SK-N-SH treated with all-trans-retinoic acid at 6 μM for 48 hours (cell line): ENCODE results near the gene KHK.
"Not testable (repeated sequence)": the region's sequence is repeated elsewhere in the genome, so short reads cannot be mapped to it uniquely, and the experiment has no call there.

Experiments
- ATAC-seq: fragments of 200-7000 bp; cut with Tn5 transposase; 3 replicates; pipeline ENCODE4 v1.9.1; 2020; ENCODE audit warnings: mild to moderate bottlenecking, moderate library complexity
- ARNTL ChIP-seq: fragments of 450-650 bp; formaldehyde crosslinking; IDR thresholded peaks from 2 replicates; pipeline ENCODE4 v1.5.0; 2020; ENCODE audit warnings: low read depth, mild to moderate bottlenecking, moderate library complexity, borderline replicate concordance
- BACH2 ChIP-seq: fragments of 250-450 bp; sonication (Bioruptor Pico); IDR thresholded peaks from 2 replicates; pipeline ENCODE4 v1.9.0; 2021; ENCODE audit warnings: mild to moderate bottlenecking, borderline replicate concordance
- CSDC2 ChIP-seq: fragments of 250-450 bp; sonication (Bioruptor Pico); IDR thresholded peaks from 2 replicates; pipeline ENCODE4 v1.5.0; 2020; ENCODE audit warnings: mild to moderate bottlenecking, moderate library complexity
- ESRRG ChIP-seq: fragments of 250-450 bp; sonication (Bioruptor Pico); IDR thresholded peaks from 2 replicates; pipeline ENCODE4 v1.6.1; 2021; ENCODE audit warnings: mild to moderate bottlenecking
- ISL1 ChIP-seq: fragments of 250-450 bp; sonication (Bioruptor Pico); IDR thresholded peaks from 2 replicates; pipeline ENCODE4 v2.1.2; 2022; ENCODE audit warnings: mild to moderate bottlenecking, moderate library complexity
- OSR1 ChIP-seq: fragments of 250-450 bp; sonication (Bioruptor Pico); IDR thresholded peaks from 2 replicates; pipeline ENCODE4 v1.8.0; 2022; ENCODE audit warnings: moderate library complexity, mild to moderate bottlenecking, inconsistent platforms
- PPARA ChIP-seq: fragments of 250-450 bp; sonication (Bioruptor Pico); IDR thresholded peaks from 2 replicates; pipeline ENCODE4 v1.5.0; 2020; ENCODE audit warnings: mild to moderate bottlenecking, borderline replicate concordance
- RARB ChIP-seq: fragments of 250-450 bp; sonication (Bioruptor Pico); IDR thresholded peaks from 2 replicates; pipeline ENCODE4 v1.8.0; 2021; ENCODE audit warnings: mild to moderate bottlenecking, moderate library complexity
- SNAI2 ChIP-seq: fragments of 250-450 bp; sonication (Bioruptor Pico); IDR thresholded peaks from 2 replicates; pipeline ENCODE4 v1.5.0; 2020; ENCODE audit warnings: mild to moderate bottlenecking, moderate library complexity
- TCF4 ChIP-seq: fragments of 250-450 bp; sonication (Bioruptor Pico); IDR thresholded peaks from 2 replicates; pipeline ENCODE4 v1.8.0; 2021; ENCODE audit warnings: mild to moderate bottlenecking, moderate library complexity, borderline replicate concordance
- TOX ChIP-seq: fragments of 250-450 bp; sonication (Bioruptor Pico); IDR thresholded peaks from 2 replicates; pipeline ENCODE4 v1.8.0; 2021; ENCODE audit warnings: mild to moderate bottlenecking, moderate library complexity, borderline replicate concordance
- TSHZ2 ChIP-seq: fragments of 250-450 bp; sonication (Bioruptor Pico); IDR thresholded peaks from 2 replicates; pipeline ENCODE4 v1.5.0; 2020; ENCODE audit warnings: mild to moderate bottlenecking, moderate library complexity
- ZC3H10 ChIP-seq: fragments of 250-450 bp; sonication (Bioruptor Pico); IDR thresholded peaks from 2 replicates; pipeline ENCODE4 v1.5.1; 2021; ENCODE audit warnings: mild to moderate bottlenecking, moderate library complexity
- ZNF565 ChIP-seq: fragments of 450-650 bp; formaldehyde crosslinking; conservative IDR thresholded peaks from 2 replicates; pipeline ENCODE4 v1.5.0; 2020; ENCODE audit warnings: low read depth, mild to moderate bottlenecking, moderate library complexity
- ZNF70 ChIP-seq: fragments of 450-650 bp; formaldehyde crosslinking; IDR thresholded peaks from 2 replicates; pipeline ENCODE4 v1.5.0; 2020; ENCODE audit warnings: mild to moderate bottlenecking, moderate library complexity
- TF ChIP-seq, protein P1 (sequence below): fragments of 250-450 bp; sonication (Bioruptor Pico); IDR thresholded peaks from 2 replicates; pipeline ENCODE4 v1.5.1; 2020; ENCODE audit warnings: low read depth, mild to moderate bottlenecking, moderate library complexity
- TF ChIP-seq, protein P2 (sequence below): fragments of 250-450 bp; sonication (Bioruptor Pico); IDR thresholded peaks from 2 replicates; pipeline ENCODE4 v1.8.0; 2020; ENCODE audit warnings: mild to moderate bottlenecking, moderate library complexity, borderline replicate concordance
- TF ChIP-seq, protein P3 (sequence below): fragments of 250-450 bp; sonication (Bioruptor Pico); IDR thresholded peaks from 2 replicates; pipeline ENCODE4 v1.8.0; 2021; ENCODE audit warnings: low read depth, mild to moderate bottlenecking, moderate library complexity, borderline replicate concordance

The KHK gene

GRCh38 chr2:27102329-27102728, 15.8 kb downstream of the KHK start (continued):
- TF ChIP-seq BACH2 (CRISPR knock-in tag) = no peak
- TF ChIP-seq ZC3H10 = no peak
- TF ChIP-seq ZNF70 (CRISPR knock-in tag) = no peak
- TF ChIP-seq RARB (CRISPR knock-in tag) = no peak
- no peak for TF ChIP-seq TCF4 (CRISPR knock-in tag)
- TF ChIP-seq CSDC2 (CRISPR knock-in tag) = no peak
- no peak for TF ChIP-seq TSHZ2

- TF ChIP-seq TCF4 (CRISPR knock-in tag) (no peak), SNAI2 (CRISPR knock-in tag) (no peak), ARNTL (CRISPR knock-in tag) (no peak), TOX (no peak), PPARA (CRISPR knock-in tag) (no peak)
- TF ChIP-seq, protein P1, sequence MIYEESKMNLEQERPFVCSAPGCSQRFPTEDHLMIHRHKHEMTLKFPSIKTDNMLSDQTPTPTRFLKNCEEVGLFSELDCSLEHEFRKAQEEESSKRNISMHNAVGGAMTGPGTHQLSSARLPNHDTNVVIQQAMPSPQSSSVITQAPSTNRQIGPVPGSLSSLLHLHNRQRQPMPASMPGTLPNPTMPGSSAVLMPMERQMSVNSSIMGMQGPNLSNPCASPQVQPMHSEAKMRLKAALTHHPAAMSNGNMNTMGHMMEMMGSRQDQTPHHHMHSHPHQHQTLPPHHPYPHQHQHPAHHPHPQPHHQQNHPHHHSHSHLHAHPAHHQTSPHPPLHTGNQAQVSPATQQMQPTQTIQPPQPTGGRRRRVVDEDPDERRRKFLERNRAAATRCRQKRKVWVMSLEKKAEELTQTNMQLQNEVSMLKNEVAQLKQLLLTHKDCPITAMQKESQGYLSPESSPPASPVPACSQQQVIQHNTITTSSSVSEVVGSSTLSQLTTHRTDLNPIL (CRISPR knock-in tag) = no peak
- TF ChIP-seq, protein P2, sequence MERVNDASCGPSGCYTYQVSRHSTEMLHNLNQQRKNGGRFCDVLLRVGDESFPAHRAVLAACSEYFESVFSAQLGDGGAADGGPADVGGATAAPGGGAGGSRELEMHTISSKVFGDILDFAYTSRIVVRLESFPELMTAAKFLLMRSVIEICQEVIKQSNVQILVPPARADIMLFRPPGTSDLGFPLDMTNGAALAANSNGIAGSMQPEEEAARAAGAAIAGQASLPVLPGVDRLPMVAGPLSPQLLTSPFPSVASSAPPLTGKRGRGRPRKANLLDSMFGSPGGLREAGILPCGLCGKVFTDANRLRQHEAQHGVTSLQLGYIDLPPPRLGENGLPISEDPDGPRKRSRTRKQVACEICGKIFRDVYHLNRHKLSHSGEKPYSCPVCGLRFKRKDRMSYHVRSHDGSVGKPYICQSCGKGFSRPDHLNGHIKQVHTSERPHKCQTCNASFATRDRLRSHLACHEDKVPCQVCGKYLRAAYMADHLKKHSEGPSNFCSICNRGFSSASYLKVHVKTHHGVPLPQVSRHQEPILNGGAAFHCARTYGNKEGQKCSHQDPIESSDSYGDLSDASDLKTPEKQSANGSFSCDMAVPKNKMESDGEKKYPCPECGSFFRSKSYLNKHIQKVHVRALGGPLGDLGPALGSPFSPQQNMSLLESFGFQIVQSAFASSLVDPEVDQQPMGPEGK (CRISPR knock-in tag) = no peak
- ATAC-seq = no peak
Measured at GRCh38 chr2:27105981-27106380, 19.4 kb downstream of the KHK start.

DNA sequence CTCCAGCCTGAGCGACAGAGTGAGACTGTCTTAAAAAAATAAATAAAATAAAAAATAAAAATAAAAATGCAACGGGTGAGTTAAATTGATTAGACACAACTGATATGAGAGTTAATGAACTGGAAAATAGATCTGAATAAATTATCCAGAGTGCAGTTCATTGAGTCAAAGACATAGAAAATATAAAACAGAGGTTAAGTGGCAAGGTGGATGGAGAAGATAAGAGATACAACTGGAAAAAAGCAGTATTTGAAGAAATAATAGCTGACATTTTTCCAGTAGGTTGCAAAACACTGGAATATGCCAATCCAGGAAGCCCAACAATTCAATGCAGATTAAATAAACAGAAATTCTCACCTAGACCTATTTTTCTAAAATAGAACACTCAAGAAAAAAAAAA, 21.6 kb downstream of the KHK start:
- no peak for ATAC-seq
- TF ChIP-seq ZNF565 = no peak
- no peak for TF ChIP-seq TOX
- TF ChIP-seq PPARA (CRISPR knock-in tag) = no peak
- no peak for TF ChIP-seq ISL1 (CRISPR knock-in tag)
- no peak for TF ChIP-seq TCF4 (CRISPR knock-in tag)
- no peak for TF ChIP-seq ARNTL (CRISPR knock-in tag)
- TF ChIP-seq ZNF70 (CRISPR knock-in tag) = no peak
- TF ChIP-seq OSR1 (CRISPR knock-in tag) = no peak
- TF ChIP-seq ZC3H10 = no peak
- TF ChIP-seq, protein P3, sequence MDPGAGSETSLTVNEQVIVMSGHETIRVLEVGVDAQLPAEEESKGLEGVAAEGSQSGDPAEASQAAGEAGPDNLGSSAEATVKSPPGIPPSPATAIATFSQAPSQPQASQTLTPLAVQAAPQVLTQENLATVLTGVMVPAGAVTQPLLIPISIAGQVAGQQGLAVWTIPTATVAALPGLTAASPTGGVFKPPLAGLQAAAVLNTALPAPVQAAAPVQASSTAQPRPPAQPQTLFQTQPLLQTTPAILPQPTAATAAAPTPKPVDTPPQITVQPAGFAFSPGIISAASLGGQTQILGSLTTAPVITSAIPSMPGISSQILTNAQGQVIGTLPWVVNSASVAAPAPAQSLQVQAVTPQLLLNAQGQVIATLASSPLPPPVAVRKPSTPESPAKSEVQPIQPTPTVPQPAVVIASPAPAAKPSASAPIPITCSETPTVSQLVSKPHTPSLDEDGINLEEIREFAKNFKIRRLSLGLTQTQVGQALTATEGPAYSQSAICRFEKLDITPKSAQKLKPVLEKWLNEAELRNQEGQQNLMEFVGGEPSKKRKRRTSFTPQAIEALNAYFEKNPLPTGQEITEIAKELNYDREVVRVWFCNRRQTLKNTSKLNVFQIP (CRISPR knock-in tag) = no peak
- TF ChIP-seq ESRRG (CRISPR knock-in tag) = no peak

- ATAC-seq = no peak
Measured at GRCh38 chr2:27109083-27109482, 22.5 kb downstream of the KHK start.

GRCh38 chr2:27110603-27111352, 24.2 kb downstream of the KHK start:
- not testable (repeated sequence) for ATAC-seq

More at GRCh38 chr2:27109083-27109482, 22.5 kb downstream of the KHK start:
- TF ChIP-seq BACH2 (CRISPR knock-in tag) = no peak
- no peak for TF ChIP-seq ISL1 (CRISPR knock-in tag)
- TF ChIP-seq RARB (CRISPR knock-in tag) = no peak

DNA sequence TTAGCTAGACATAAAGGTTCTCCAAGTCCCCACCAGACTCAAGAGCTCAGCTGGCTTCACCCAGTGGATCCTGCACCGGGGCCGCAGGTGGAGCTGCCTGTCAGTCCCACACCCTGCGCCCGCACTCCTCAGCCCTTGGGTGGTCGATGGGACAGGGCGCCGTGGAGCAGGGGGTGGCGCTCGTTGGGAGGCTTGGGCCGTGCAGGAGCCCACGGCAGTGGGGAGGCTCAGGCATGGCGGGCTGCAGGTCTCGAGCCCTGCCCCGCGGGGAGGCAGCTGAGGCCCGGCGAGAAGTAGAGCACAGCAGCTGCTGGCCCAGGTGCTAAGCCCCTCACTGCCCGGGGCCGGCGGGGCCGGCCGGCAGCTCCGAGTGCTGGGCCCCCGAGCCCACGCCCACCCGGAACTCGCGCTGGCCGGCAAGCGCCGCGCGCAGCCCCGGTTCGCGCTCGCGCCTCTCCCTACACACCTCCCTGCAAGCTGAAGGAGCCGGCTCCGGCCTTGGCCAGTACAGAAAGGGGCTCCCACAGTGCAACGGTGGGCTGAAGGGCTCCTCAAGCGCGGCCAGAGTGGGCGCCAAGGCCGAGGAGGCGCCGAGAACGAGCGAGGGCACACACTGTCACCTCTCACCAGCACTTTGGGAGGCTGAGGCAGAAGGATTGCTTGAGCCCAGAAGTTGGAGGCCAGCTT, 25.0 kb downstream of the KHK start:
- not testable (repeated sequence) for ATAC-seq
